ENCODE data around the gene RSBN1.
A peak's percentile ranks its signal among the peaks of the same experiment; 100 is the strongest.

DNA sequence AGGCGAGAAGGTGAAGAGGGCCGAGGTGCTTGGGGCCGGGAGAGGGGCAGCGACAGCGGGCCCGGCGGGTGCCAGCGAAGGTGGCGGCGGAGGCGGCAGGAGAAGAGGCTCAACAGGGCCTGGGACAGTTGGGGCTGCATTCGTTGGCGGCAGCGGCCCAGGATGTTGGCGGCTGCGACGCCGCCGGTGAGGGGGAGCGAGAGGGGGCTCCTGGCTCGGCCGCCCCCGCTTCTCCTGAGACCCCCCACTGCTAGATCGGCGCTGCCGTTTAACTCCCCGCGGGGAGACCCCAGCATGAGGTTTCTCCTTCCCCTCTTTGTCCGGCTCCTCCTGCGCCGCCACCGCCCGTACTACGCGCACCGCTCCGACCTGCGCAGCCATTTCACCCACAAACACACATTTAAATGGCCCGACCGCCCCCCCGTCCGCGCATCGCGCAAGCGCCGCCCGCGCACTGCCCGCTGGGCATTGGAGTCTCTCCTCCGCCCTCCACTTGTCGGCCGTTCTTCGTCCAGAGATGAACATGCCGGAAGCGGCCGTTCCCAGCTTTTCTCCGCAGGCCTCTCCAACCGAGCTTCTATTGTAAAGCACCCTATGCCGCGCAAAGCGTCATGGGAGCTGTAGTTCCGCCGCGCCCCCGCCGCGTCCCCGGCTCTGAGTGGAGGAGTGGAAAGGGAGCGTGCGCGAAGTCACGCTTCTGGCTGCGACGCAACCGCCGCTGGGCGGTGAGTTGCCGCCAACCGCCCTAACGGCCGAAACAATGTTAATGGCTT, at the start of gene RSBN1:
- TF ChIP-seq, protein P1, sequence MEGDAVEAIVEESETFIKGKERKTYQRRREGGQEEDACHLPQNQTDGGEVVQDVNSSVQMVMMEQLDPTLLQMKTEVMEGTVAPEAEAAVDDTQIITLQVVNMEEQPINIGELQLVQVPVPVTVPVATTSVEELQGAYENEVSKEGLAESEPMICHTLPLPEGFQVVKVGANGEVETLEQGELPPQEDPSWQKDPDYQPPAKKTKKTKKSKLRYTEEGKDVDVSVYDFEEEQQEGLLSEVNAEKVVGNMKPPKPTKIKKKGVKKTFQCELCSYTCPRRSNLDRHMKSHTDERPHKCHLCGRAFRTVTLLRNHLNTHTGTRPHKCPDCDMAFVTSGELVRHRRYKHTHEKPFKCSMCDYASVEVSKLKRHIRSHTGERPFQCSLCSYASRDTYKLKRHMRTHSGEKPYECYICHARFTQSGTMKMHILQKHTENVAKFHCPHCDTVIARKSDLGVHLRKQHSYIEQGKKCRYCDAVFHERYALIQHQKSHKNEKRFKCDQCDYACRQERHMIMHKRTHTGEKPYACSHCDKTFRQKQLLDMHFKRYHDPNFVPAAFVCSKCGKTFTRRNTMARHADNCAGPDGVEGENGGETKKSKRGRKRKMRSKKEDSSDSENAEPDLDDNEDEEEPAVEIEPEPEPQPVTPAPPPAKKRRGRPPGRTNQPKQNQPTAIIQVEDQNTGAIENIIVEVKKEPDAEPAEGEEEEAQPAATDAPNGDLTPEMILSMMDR (conservative IDR thresholded peaks at IDR 0.05; ENCODE audit: low read depth in 2 of 2): no peak
- no peak for TF ChIP-seq EZH2phosphoT487 (IDR thresholded peaks at IDR 0.05; ENCODE audit: unreplicated experiment)
- TF ChIP-seq POLR2AphosphoS5 (IDR thresholded peaks at IDR 0.05; ENCODE audit: low read depth): peak; percentile 77
- no peak for TF ChIP-seq JUNB (IDR thresholded peaks at IDR 0.05; ENCODE audit: unreplicated experiment)
- TF ChIP-seq CREB1 (CRISPR knock-in tag; IDR thresholded peaks at IDR 0.05; ENCODE audit: low read depth): peak; percentile 77; the same call in 1 of the 2 replicates
- TF ChIP-seq EZH2 (IDR thresholded peaks at IDR 0.05; ENCODE audit: low read depth, unreplicated experiment): no peak
- TF ChIP-seq, protein P2, sequence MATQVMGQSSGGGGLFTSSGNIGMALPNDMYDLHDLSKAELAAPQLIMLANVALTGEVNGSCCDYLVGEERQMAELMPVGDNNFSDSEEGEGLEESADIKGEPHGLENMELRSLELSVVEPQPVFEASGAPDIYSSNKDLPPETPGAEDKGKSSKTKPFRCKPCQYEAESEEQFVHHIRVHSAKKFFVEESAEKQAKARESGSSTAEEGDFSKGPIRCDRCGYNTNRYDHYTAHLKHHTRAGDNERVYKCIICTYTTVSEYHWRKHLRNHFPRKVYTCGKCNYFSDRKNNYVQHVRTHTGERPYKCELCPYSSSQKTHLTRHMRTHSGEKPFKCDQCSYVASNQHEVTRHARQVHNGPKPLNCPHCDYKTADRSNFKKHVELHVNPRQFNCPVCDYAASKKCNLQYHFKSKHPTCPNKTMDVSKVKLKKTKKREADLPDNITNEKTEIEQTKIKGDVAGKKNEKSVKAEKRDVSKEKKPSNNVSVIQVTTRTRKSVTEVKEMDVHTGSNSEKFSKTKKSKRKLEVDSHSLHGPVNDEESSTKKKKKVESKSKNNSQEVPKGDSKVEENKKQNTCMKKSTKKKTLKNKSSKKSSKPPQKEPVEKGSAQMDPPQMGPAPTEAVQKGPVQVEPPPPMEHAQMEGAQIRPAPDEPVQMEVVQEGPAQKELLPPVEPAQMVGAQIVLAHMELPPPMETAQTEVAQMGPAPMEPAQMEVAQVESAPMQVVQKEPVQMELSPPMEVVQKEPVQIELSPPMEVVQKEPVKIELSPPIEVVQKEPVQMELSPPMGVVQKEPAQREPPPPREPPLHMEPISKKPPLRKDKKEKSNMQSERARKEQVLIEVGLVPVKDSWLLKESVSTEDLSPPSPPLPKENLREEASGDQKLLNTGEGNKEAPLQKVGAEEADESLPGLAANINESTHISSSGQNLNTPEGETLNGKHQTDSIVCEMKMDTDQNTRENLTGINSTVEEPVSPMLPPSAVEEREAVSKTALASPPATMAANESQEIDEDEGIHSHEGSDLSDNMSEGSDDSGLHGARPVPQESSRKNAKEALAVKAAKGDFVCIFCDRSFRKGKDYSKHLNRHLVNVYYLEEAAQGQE (IDR thresholded peaks at IDR 0.05; ENCODE audit: unreplicated experiment): no peak
